ENCODE results near the gene ABLIM2. TPM values are rescaled to one million over a fixed set of nuclear protein-coding genes. Genes with fewer than 3 reads are reported as not detected.

Gene ABLIM2
- total and polyA plus RNA-seq, 2 of the 13 experiments (the other 11 are each of a cell fraction or from before 2014, with no cell fraction given), result 0.20 to 0.37 TPM

GRCh38 chr4:8050555-8051206 is 107.9 kb downstream of the ABLIM2 start (continued):
- TF ChIP-seq ZBTB34 (CRISPR knock-in tag; IDR thresholded peaks at IDR 0.05), result no peak
- TF ChIP-seq, protein P1, sequence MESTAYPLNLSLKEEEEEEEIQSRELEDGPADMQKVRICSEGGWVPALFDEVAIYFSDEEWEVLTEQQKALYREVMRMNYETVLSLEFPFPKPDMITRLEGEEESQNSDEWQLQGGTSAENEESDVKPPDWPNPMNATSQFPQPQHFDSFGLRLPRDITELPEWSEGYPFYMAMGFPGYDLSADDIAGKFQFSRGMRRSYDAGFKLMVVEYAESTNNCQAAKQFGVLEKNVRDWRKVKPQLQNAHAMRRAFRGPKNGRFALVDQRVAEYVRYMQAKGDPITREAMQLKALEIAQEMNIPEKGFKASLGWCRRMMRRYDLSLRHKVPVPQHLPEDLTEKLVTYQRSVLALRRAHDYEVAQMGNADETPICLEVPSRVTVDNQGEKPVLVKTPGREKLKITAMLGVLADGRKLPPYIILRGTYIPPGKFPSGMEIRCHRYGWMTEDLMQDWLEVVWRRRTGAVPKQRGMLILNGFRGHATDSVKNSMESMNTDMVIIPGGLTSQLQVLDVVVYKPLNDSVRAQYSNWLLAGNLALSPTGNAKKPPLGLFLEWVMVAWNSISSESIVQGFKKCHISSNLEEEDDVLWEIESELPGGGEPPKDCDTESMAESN (CRISPR knock-in tag; conservative IDR thresholded peaks at IDR 0.05), result peak; percentile 67; the same call in 1 of the 2 replicates
- no peak for TF ChIP-seq ZKSCAN5 (CRISPR knock-in tag; IDR thresholded peaks at IDR 0.05)
- peak; percentile 95 for TF ChIP-seq GATAD2A (CRISPR knock-in tag; IDR thresholded peaks at IDR 0.05)
- TF ChIP-seq POLR2AphosphoS5 (IDR thresholded peaks at IDR 0.05; ENCODE audit: low read depth, low read length), result no peak
- no peak for TF ChIP-seq RFXAP (CRISPR knock-in tag; IDR thresholded peaks at IDR 0.05; ENCODE audit: borderline replicate concordance)
- no peak for TF ChIP-seq SETDB1 (CRISPR knock-in tag; IDR thresholded peaks at IDR 0.05; ENCODE audit: borderline replicate concordance)
- no peak for TF ChIP-seq FOXC1 (CRISPR knock-in tag; IDR thresholded peaks at IDR 0.05; ENCODE audit: borderline replicate concordance)
- no peak for TF ChIP-seq ZNF737 (CRISPR knock-in tag; IDR thresholded peaks at IDR 0.05; ENCODE audit: borderline replicate concordance)
- peak; percentile 78 for TF ChIP-seq ZNF280D (CRISPR knock-in tag; IDR thresholded peaks at IDR 0.05)
- TF ChIP-seq HNF4A (CRISPR knock-in tag; IDR thresholded peaks at IDR 0.05), result peak; percentile 77
- TF ChIP-seq SIN3B (IDR thresholded peaks at IDR 0.05; ENCODE audit: low read length), result no peak
- TF ChIP-seq, protein P2, sequence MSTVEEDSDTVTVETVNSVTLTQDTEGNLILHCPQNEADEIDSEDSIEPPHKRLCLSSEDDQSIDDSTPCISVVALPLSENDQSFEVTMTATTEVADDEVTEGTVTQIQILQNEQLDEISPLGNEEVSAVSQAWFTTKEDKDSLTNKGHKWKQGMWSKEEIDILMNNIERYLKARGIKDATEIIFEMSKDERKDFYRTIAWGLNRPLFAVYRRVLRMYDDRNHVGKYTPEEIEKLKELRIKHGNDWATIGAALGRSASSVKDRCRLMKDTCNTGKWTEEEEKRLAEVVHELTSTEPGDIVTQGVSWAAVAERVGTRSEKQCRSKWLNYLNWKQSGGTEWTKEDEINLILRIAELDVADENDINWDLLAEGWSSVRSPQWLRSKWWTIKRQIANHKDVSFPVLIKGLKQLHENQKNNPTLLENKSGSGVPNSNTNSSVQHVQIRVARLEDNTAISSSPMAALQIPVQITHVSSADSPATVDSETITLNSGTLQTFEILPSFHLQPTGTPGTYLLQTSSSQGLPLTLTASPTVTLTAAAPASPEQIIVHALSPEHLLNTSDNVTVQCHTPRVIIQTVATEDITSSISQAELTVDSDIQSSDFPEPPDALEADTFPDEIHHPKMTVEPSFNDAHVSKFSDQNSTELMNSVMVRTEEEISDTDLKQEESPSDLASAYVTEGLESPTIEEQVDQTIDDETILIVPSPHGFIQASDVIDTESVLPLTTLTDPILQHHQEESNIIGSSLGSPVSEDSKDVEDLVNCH (CRISPR knock-in tag; IDR thresholded peaks at IDR 0.05), result no peak
- TF ChIP-seq FOXO4 (CRISPR knock-in tag; conservative IDR thresholded peaks at IDR 0.05), result no peak
- TF ChIP-seq PRMT3 (CRISPR knock-in tag; IDR thresholded peaks at IDR 0.05; ENCODE audit: borderline replicate concordance, low read depth), result no peak
- no peak for TF ChIP-seq TBX3 (IDR thresholded peaks at IDR 0.05; ENCODE audit: borderline replicate concordance)
- TF ChIP-seq RAD51 (IDR thresholded peaks at IDR 0.05; ENCODE audit: borderline replicate concordance), result no peak
- TF ChIP-seq NR2F1 (CRISPR knock-in tag; IDR thresholded peaks at IDR 0.05), result peak; percentile 95 to 97
- 0 out of 2 replicates have a peak, but pooled peaks have one; percentile 8 for TF ChIP-seq ZNF777 (CRISPR knock-in tag; IDR thresholded peaks at IDR 0.05)

All from HepG2 (cell line).